IPS-NIHi7 (cell line): Measurements from ENCODE around the gene NRBF2.
"Not testable (repeated sequence)": the region's sequence is repeated elsewhere in the genome, so short reads cannot be mapped to it uniquely, and the experiment has no call there.

Experiments
- DNase-seq: peaks from one replicate; pipeline ENCODE4 v3.0.0; 2012; ENCODE audit warnings: mixed read lengths; ENCODE audit errors: extremely low spot score

NRBF2 gene

GRCh38 chr10:63133056-63133820 lies at the start of gene NRBF2:
TSS of gene NRBF2 (plus strand) at chr10:63133328. CDS start at chr10:63133471, 143 bp downstream.
- DNase-seq: peak; percentile 94

DNA sequence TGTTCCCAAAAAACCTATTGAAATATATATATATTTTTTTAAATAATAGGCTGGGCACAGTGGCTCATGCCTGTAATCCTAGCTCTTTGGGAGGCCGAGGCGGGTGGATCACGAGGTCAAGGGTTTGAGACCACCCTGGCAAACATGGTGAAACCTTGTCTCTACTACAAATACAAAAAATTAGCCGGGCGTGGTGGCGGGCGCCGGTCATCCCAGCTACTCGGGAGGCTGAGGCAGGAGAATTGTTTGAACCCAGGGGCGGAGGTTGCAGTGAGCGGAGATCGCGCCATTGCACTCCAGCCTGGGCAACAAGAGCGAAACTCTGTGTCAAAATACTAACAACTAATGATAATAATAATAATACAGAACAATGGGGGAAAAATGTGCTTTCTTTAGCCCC lies 49.7 kb upstream of the NRBF2 start:
- not testable (repeated sequence) for DNase-seq

DNA sequence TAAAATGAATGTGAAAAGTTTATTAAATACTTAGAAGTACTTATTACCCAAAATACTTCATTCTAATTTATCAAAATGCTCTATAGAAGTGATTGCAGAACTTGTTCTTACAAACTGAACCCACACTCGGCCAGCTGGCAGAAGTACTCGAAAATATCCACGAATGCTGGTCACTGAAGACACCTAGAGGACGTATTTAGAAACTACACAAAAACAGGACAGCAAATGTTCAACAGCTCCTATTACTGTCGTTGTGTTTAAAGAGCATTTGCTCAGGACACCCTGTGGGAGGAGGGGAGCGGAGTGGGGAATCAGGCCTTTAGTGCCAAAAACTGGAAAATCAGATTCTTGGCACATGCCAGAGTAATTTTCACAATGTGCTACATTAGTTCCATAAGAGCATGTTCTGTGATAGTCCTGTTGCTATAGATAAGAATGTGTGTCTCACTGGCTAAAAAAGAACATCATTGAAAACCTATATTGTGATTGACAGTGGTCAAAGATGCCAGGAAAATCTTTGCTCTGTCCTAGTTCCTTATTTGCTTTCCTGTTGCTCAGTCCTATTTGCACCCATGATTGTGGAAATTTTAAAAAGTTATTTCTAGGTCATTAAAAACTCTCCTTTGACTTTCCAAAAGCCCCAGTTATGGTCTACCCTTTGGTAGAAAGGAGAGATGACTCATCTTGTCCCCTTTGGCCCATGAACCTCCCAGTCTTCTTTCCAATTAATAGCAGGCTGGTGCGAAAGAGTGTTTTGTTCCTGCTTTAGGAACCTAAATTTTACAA lies 49.0 kb upstream of the NRBF2 start:
- peak; percentile 58 for DNase-seq

DNA sequence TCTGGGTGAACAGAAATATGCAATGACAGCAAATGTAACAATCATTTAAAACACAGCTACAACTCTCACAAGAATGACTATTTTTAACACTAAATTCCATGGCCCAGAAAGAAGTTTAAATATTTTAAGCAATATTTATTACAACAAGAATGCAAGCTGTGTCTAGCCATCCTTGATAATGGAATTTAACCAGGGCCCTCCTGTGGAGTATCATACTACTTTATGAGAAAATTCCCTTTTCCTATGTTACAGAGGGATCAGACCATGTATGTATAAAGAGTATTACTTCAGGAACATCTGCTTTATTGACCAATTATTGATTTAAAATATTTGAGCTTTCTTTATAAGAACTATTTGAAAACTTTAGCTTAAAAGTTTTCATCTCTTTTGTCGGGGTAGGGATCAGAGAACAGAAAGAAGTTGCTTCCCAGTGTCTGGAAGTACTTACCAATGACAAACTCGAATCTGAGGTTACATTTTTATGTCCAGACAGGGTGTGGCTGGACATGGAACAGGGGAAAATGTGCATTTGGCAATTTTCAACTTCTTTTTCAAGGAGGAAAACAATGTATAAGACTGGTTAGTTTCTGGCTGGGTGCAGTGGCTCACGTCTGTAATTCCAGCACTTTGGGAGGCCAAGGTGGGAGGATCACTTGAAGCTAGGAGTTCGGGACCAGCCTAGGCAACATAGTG lies 48.3 kb upstream of the NRBF2 start:
- no peak for DNase-seq

- no peak for DNase-seq
Measured at GRCh38 chr10:63093227-63093626, 39.9 kb upstream of the NRBF2 start.

- no peak for DNase-seq
Measured at GRCh38 chr10:63094405-63094804, 38.7 kb upstream of the NRBF2 start.

DNA sequence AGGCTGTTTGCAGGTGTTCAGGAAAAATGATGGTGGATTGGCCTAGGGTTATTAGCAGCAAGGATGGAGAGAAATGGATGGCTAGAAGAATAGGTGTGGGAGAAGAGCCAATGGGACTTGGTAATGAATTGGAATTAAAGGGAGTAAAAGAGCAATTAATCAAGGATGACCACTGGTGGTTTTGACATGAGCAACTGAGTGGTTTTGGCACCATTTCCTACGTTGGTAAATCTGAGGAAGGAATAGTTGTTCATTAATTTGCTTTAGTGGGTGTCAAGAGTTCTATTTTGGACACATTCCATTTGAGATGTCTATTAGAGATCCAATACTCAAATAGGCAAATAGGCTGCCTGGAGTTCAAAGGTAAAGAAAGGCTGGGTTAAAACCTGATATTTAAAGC lies 38.2 kb upstream of the NRBF2 start:
- no peak for DNase-seq

- no peak for DNase-seq
Measured at GRCh38 chr10:63099734-63100133, 33.4 kb upstream of the NRBF2 start.

GRCh38 chr10:63101091-63101490 lies 32.0 kb upstream of the NRBF2 start:
- DNase-seq: not testable (repeated sequence)

DNA sequence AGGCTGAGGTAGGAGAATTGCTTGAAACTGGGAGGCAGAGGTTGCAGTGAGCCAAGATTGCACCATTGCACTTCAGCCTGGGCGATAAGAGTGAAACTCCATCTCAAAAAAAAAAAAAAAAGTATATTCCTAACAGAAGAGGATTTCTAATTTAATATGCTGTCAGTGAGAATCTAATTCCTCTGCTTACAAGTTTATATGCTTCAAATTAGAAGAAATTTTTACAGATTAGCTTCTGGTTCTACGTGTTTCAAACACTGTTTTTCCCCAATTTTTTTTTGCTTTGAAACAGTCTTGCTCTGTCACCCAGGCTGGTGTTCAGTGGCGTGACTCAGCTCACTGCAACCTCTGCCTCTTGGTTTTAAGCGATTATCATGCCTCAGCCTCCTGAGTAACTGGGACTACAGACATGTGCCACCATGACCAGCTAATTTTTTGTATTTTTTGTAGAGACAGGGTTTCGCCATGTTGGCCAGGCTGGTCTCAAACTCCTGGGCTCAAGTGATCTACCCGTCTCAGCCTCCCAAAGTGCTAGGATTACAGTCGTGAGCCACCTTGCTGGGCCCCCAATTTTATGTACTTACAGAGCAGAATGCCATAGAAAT lies 30.7 kb upstream of the NRBF2 start:
- not testable (repeated sequence) for DNase-seq

GRCh38 chr10:63103178-63103577 lies 29.9 kb upstream of the NRBF2 start:
- not testable (repeated sequence) for DNase-seq

DNA sequence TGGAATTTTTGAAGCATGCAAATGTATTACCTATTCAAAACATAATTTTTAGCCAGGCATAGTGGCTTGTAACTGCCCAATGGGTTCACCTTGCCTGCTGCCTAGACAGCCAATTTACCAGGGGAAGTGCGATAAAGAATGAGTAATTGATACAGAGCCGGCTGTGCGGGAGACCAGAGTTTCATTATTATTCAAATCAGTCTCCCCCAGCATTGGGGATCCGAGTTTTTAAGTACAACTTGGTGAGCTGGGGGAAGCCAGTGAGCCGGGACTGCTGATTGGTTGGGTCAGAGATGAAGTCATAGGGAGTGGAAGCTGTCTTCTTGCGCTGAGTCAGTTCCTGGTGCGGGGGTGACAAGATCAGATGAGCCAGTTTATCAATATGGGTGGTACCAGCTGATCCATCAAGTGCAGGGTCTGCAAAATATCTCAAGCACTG lies 29.1 kb upstream of the NRBF2 start:
- peak; percentile 21 for DNase-seq

GRCh38 chr10:63105225-63106110 lies 27.7 kb upstream of the NRBF2 start:
- no peak for DNase-seq

GRCh38 chr10:63106111-63106755 lies 26.9 kb upstream of the NRBF2 start:
- DNase-seq: no peak

GRCh38 chr10:63107943-63108437 lies 25.1 kb upstream of the NRBF2 start:
- DNase-seq: no peak

GRCh38 chr10:63110940-63111339 lies 22.2 kb upstream of the NRBF2 start:
- DNase-seq: no peak

DNA sequence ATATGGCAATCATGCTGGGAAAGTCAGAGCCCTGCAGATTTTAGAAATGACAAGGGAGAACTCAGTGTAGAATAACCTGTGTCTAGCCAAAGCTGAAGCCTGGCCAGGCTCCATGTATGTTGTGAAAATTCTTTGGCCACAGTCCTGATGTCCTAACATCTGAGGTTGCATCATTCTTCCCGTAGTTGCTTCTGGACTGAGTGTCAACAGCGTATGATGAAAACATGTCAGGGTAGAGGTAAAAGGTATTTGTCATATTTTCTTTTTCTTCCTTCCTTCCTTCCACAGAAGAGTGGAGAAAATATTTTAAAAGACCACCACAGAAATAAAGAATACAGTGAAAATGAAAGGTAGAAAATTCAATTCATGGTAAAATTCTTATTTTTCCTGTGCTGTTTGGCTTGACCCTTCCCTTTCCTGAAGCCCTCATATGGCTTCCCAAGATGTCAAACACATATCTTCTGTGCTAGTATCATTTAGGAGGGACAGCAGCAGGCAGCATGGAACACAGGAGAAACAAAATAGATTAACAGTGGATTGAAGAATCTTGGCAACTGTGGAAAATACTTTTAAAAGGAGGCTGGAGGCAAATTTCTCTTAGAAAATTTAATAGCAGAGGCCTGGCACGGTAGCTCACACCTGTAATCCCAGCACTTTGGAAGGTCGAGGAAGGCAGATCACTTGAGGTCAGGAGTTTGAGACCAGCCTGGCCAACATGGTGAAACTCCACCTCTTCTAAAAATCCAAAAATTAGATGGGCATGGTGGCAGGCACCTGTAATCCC lies 18.9 kb upstream of the NRBF2 start:
- DNase-seq: no peak

DNA sequence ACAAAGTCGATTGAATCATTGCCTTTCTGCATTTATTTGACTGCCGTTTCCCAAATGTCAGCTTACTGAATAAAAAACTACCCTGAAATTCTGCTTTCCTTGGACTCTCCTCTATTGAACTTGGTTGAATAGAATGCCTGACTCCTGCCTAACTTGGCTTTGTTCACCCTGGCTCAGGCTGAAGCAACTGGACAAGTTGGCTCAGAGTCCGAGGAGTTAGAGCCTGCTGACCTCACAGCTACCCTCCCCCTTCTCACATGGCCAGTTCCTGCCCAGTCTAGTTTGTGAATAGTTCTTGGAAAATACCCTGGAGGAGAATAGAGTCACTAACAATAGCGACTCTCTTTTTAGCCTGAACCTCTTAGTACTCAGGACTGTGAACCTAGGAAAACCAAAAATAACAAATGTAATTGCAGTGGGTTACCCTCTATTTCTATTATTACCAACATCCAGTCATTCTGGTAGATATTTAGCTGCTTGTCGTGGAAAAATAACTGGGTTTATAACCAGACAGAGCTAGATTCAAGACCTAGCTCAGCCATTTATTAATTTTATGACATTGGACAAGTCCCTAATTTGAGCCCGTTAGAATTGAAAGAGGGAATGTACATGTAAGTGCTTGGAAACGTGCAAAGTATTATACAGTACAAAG lies 17.3 kb upstream of the NRBF2 start:
- no peak for DNase-seq
